GM21526 (cell line): Measurements from ENCODE around the gene CXXC4.

Experiments used
- ATAC-seq: cut with Tn5 transposase; IDR thresholded peaks from one replicate; pipeline ENCODE4 v1.9.1; 2021; ENCODE audit warnings: moderate library complexity; ENCODE audit not compliant: unreplicated experiment, low FRiP score

CXXC4 gene

GRCh38 chr4:104424989-104425388 lies 69.7 kb downstream of the CXXC4 start:
- no peak for ATAC-seq

- ATAC-seq, result no peak
Measured at GRCh38 chr4:104424475-104424941, 70.2 kb downstream of the CXXC4 start.

- ATAC-seq, result no peak
Measured at GRCh38 chr4:104421566-104421965, 73.1 kb downstream of the CXXC4 start.

- no peak for ATAC-seq
Measured at GRCh38 chr4:104420766-104421165, 73.9 kb downstream of the CXXC4 start.
